ENCODE data around the gene ZNF593.

Gene ZNF593

GRCh38 chr1:26168410-26169197 lies 1.1 kb upstream of the ZNF593 start, which contains the start of gene C1orf232:
TSS of gene C1orf232 (minus strand) at chr1:26168963. CDS start at chr1:26168499, 464 bp downstream.
- no peak for DNase-seq (ENCODE audit: low read depth in 2 of 3, low spot score in 2 of 3)

- DNase-seq (ENCODE audit: low read depth in 2 of 3, low spot score in 2 of 3), result no peak
Measured at GRCh38 chr1:26169198-26169554, 532 bp upstream of the ZNF593 start.

- DNase-seq (ENCODE audit: low read depth in 2 of 3, low spot score in 2 of 3), result no peak
Measured at GRCh38 chr1:26170472-26170821, 739 bp downstream of the ZNF593 start.

GRCh38 chr1:26171084-26172072 lies 1.7 kb downstream of the ZNF593 start, which contains the start of gene ZNF593OS:
TSS of gene ZNF593OS (minus strand) at chr1:26171832. CDS start at chr1:26171661, 171 bp downstream.
- DNase-seq (ENCODE audit: low read depth in 2 of 3, low spot score in 2 of 3), result no peak

GRCh38 chr1:26175346-26175745 lies 5.6 kb downstream of the ZNF593 start:
- no peak for DNase-seq (ENCODE audit: low read depth in 2 of 3, low spot score in 2 of 3)

GRCh38 chr1:26177182-26177684 lies 7.5 kb downstream of the ZNF593 start, which contains the start of gene CNKSR1:
TSS of gene CNKSR1 (plus strand) at chr1:26177491. CDS start at chr1:26177548, 57 bp downstream.
- no peak for DNase-seq (ENCODE audit: low read depth in 2 of 3, low spot score in 2 of 3)

GRCh38 chr1:26180010-26180506 lies 10.3 kb downstream of the ZNF593 start:
- no peak for DNase-seq (ENCODE audit: low read depth in 2 of 3, low spot score in 2 of 3)

GRCh38 chr1:26181586-26182382 lies 12.1 kb downstream of the ZNF593 start:
- no peak for DNase-seq (ENCODE audit: low read depth in 2 of 3, low spot score in 2 of 3)

GRCh38 chr1:26182383-26182696 lies 12.6 kb downstream of the ZNF593 start:
- DNase-seq (ENCODE audit: low read depth in 2 of 3, low spot score in 2 of 3), result no peak

- no peak for DNase-seq (ENCODE audit: low read depth in 2 of 3, low spot score in 2 of 3)
Measured at GRCh38 chr1:26184086-26184485, 14.4 kb downstream of the ZNF593 start.

- DNase-seq (ENCODE audit: low read depth in 2 of 3, low spot score in 2 of 3), result no peak
Measured at GRCh38 chr1:26184883-26185282, 15.2 kb downstream of the ZNF593 start.

- no peak for DNase-seq (ENCODE audit: low read depth in 2 of 3, low spot score in 2 of 3)
Measured at GRCh38 chr1:26187882-26188281, 18.2 kb downstream of the ZNF593 start.

- DNase-seq (ENCODE audit: low read depth in 2 of 3, low spot score in 2 of 3), result no peak
Measured at GRCh38 chr1:26188477-26188876, 18.8 kb downstream of the ZNF593 start.

GRCh38 chr1:26189331-26189730 lies 19.6 kb downstream of the ZNF593 start:
- DNase-seq (ENCODE audit: low read depth in 2 of 3, low spot score in 2 of 3), result no peak

- no peak for DNase-seq (ENCODE audit: low read depth in 2 of 3, low spot score in 2 of 3)
Measured at GRCh38 chr1:26189751-26190275, 20.1 kb downstream of the ZNF593 start.

- no peak for DNase-seq (ENCODE audit: low read depth in 2 of 3, low spot score in 2 of 3)
Measured at GRCh38 chr1:26190373-26190987, 20.8 kb downstream of the ZNF593 start, which contains the start of gene CATSPER4. TSS of gene CATSPER4 (plus strand) at chr1:26190602. CDS start at chr1:26190628, 26 bp downstream.

- DNase-seq (ENCODE audit: low read depth in 2 of 3, low spot score in 2 of 3), result no peak
Measured at GRCh38 chr1:26191739-26192138, 22.0 kb downstream of the ZNF593 start.

GRCh38 chr1:26195805-26196204 lies 26.1 kb downstream of the ZNF593 start:
- DNase-seq (ENCODE audit: low read depth in 2 of 3, low spot score in 2 of 3), result no peak

- no peak for DNase-seq (ENCODE audit: low read depth in 2 of 3, low spot score in 2 of 3)
Measured at GRCh38 chr1:26197301-26197700, 27.6 kb downstream of the ZNF593 start.

GRCh38 chr1:26197813-26198212 lies 28.1 kb downstream of the ZNF593 start:
- DNase-seq (ENCODE audit: low read depth in 2 of 3, low spot score in 2 of 3), result no peak
